H1 (cell line): ENCODE results near the gene MYBPC3. TPM values are rescaled to one million over a fixed set of nuclear protein-coding genes. Genes with fewer than 3 reads are reported as not detected.

Experiments used
- BACH1 ChIP-seq: IDR thresholded peaks from 2 replicates; pipeline ENCODE4 v1.6.1; 2012; ENCODE audit warnings: low read length, improper control_type of control experiment
- CHD1 ChIP-seq: IDR thresholded peaks from 2 replicates; pipeline ENCODE4 v1.6.1; 2012; ENCODE audit warnings: low read depth, low read length, improper control_type of control experiment
- KDM5A ChIP-seq: fragments of 200-600 bp; IDR thresholded peaks from 2 replicates; pipeline ENCODE4 v1.7.1; 2012; ENCODE audit warnings: mild to moderate bottlenecking, low read length, inconsistent platforms, mixed read lengths
- RBBP5 ChIP-seq: IDR thresholded peaks from 2 replicates; pipeline ENCODE4 v1.7.1; 2012; ENCODE audit warnings: low read depth, mild to moderate bottlenecking, inconsistent platforms, low read length, moderate library complexity, borderline replicate concordance
- SIN3A ChIP-seq, 2 experiments: IDR thresholded peaks in 1 of 2; conservative IDR thresholded peaks in 1 of 2; 2 replicates each; pipeline ENCODE4 v1.6.1; 2011 to 2012; ENCODE audit warnings: low read length in 2 of 2, improper control_type of control experiment in 1 of 2, low read depth in 1 of 2, mild to moderate bottlenecking in 1 of 2
- SRF ChIP-seq: IDR thresholded peaks from 2 replicates; pipeline ENCODE4 v1.6.1; 2011; ENCODE audit warnings: mild to moderate bottlenecking, low read depth, low read length, moderate library complexity
- TBP ChIP-seq: IDR thresholded peaks from 2 replicates; pipeline ENCODE4 v1.6.1; 2011; ENCODE audit warnings: low read depth, low read length, improper control_type of control experiment
- YY1 ChIP-seq: IDR thresholded peaks from 2 replicates; pipeline ENCODE4 v1.6.1; 2011; ENCODE audit warnings: low read depth, mild to moderate bottlenecking, low read length
- polyA plus RNA-seq, 7 experiments: library from polyadenylated mRNA; depleted of rRNA in 3 of 7; stranded (reverse) in 5 of 7; unstranded in 2 of 7; fragments of >200 nt in 5 of 7; fragments of 200-250 nt in 2 of 7; gene quantifications; 1 replicate in 5 of 7; 2 replicates in 1 of 7; 4 replicates in 1 of 7; pipeline versions ENCODE4 v1.2.1 to v1.2.3, GENCODE V29; 2011 to 2013; ENCODE audit warnings: missing spikeins in 2 of 7, mixed read lengths in 2 of 7
- total RNA-seq: library from RNA; stranded (reverse); fragmentation: NEBNext Ultra II Directional; extraction: Animal tissue kit (Norgen Biotek cat#: 25700); gene quantifications from 2 replicates; pipeline ENCODE4 v1.2.1, GENCODE V29; 2021
- TF ChIP-seq, protein P1 (sequence below): fragments of 300-600 bp; sonication (generic); IDR thresholded peaks from 2 replicates; pipeline ENCODE4 v1.7.1; 2012; ENCODE audit warnings: low read length, moderate library complexity, mild to moderate bottlenecking, inconsistent platforms; ENCODE audit not compliant: insufficient replicate concordance

Gene MYBPC3
- total and polyA plus RNA-seq, 2 of the 8 experiments (the other 6 are each of a cell fraction or from before 2014, with no cell fraction given): 0.05 TPM; not detected in 1

DNA sequence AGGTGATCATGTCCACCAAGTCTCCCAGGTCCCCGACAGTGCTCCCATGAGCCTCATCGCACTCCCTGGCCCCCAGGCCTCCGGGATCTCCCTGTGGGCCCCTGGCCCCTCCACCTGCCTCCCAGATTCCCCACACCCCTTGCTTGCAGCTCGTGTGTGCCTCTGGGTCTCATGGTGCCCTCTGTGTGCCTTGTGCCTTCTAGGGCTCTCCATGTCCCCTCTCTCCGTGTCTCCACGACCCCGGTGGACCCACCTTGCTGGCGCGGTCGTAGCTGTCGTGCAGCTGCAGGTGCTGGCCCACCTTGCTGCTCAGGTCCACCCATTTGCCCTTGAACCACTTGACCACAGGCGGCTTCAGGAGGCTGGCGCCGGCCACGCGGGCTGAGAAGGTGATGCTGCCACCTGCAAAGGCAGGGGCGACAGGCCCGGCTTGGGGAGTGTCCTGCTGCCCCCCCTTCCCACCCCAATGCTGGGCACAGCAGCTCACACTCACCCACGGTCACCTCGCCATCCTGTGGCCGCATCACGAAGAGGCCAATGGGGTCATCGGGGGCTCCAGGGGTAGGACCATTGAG, 2.9 kb downstream of the MYBPC3 start (continued):
- TF ChIP-seq, protein P1, sequence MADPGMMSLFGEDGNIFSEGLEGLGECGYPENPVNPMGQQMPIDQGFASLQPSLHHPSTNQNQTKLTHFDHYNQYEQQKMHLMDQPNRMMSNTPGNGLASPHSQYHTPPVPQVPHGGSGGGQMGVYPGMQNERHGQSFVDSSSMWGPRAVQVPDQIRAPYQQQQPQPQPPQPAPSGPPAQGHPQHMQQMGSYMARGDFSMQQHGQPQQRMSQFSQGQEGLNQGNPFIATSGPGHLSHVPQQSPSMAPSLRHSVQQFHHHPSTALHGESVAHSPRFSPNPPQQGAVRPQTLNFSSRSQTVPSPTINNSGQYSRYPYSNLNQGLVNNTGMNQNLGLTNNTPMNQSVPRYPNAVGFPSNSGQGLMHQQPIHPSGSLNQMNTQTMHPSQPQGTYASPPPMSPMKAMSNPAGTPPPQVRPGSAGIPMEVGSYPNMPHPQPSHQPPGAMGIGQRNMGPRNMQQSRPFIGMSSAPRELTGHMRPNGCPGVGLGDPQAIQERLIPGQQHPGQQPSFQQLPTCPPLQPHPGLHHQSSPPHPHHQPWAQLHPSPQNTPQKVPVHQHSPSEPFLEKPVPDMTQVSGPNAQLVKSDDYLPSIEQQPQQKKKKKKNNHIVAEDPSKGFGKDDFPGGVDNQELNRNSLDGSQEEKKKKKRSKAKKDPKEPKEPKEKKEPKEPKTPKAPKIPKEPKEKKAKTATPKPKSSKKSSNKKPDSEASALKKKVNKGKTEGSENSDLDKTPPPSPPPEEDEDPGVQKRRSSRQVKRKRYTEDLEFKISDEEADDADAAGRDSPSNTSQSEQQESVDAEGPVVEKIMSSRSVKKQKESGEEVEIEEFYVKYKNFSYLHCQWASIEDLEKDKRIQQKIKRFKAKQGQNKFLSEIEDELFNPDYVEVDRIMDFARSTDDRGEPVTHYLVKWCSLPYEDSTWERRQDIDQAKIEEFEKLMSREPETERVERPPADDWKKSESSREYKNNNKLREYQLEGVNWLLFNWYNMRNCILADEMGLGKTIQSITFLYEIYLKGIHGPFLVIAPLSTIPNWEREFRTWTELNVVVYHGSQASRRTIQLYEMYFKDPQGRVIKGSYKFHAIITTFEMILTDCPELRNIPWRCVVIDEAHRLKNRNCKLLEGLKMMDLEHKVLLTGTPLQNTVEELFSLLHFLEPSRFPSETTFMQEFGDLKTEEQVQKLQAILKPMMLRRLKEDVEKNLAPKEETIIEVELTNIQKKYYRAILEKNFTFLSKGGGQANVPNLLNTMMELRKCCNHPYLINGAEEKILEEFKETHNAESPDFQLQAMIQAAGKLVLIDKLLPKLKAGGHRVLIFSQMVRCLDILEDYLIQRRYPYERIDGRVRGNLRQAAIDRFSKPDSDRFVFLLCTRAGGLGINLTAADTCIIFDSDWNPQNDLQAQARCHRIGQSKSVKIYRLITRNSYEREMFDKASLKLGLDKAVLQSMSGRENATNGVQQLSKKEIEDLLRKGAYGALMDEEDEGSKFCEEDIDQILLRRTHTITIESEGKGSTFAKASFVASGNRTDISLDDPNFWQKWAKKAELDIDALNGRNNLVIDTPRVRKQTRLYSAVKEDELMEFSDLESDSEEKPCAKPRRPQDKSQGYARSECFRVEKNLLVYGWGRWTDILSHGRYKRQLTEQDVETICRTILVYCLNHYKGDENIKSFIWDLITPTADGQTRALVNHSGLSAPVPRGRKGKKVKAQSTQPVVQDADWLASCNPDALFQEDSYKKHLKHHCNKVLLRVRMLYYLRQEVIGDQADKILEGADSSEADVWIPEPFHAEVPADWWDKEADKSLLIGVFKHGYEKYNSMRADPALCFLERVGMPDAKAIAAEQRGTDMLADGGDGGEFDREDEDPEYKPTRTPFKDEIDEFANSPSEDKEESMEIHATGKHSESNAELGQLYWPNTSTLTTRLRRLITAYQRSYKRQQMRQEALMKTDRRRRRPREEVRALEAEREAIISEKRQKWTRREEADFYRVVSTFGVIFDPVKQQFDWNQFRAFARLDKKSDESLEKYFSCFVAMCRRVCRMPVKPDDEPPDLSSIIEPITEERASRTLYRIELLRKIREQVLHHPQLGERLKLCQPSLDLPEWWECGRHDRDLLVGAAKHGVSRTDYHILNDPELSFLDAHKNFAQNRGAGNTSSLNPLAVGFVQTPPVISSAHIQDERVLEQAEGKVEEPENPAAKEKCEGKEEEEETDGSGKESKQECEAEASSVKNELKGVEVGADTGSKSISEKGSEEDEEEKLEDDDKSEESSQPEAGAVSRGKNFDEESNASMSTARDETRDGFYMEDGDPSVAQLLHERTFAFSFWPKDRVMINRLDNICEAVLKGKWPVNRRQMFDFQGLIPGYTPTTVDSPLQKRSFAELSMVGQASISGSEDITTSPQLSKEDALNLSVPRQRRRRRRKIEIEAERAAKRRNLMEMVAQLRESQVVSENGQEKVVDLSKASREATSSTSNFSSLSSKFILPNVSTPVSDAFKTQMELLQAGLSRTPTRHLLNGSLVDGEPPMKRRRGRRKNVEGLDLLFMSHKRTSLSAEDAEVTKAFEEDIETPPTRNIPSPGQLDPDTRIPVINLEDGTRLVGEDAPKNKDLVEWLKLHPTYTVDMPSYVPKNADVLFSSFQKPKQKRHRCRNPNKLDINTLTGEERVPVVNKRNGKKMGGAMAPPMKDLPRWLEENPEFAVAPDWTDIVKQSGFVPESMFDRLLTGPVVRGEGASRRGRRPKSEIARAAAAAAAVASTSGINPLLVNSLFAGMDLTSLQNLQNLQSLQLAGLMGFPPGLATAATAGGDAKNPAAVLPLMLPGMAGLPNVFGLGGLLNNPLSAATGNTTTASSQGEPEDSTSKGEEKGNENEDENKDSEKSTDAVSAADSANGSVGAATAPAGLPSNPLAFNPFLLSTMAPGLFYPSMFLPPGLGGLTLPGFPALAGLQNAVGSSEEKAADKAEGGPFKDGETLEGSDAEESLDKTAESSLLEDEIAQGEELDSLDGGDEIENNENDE: no peak
- TF ChIP-seq SRF (no peak), RBBP5 (no peak), YY1 (no peak), KDM5A (no peak), BACH1 (no peak), CHD1 (no peak), TBP (no peak), SIN3A (conservative IDR thresholded peaks at IDR 0.05 in 1 of 2, IDR thresholded peaks at IDR 0.05 in 1 of 2; ENCODE audit: low read depth in 1 of 2, low read length in 2 of 2) (no peak)
